Thyroid gland (tissue), 4 donors: Measurements from ENCODE around the gene PALM. TPM values are rescaled to one million over a fixed set of nuclear protein-coding genes. Genes with fewer than 3 reads are reported as not detected.

Experiments
- DNase-seq, 2 donors: peaks; one replicate each; pipeline ENCODE4 v3.0.0-alpha.2; 2019
- H3K27ac ChIP-seq, 3 donors: fragments of 200-600 bp; sonication (generic); 1 replicate in 2 of 3; 2 replicates in 1 of 3; pipeline ENCODE4 v1.5.1; 2016 to 2019; ENCODE audit warnings: mild to moderate bottlenecking in 1 of 3, moderate library complexity in 1 of 3
- H3K27me3 ChIP-seq: fragments of 200-600 bp; sonication (generic); one replicate; pipeline ENCODE4 v1.5.1; 2019
- H3K36me3 ChIP-seq, 2 donors: fragments of 200-600 bp; sonication (generic); one replicate each; pipeline ENCODE4 v1.5.1; 2016 to 2019
- H3K4me1 ChIP-seq, 2 donors: fragments of 200-600 bp; sonication (generic); one replicate each; pipeline ENCODE4 v1.5.1; 2017 to 2019
- H3K4me3 ChIP-seq, 3 donors: fragments of 200-600 bp; sonication (generic); replicated peaks in 1 of 3; 1 replicate in 2 of 3; 2 replicates in 1 of 3; pipeline ENCODE4 v1.5.1; 2016; ENCODE audit warnings: mild to moderate bottlenecking in 1 of 3
- H3K9me3 ChIP-seq: fragments of 200-600 bp; sonication (generic); one replicate; pipeline ENCODE4 v1.5.1; 2017
- POLR2A ChIP-seq, 2 donors: fragments of 450-650 bp; IDR thresholded peaks; one replicate each; pipeline ENCODE4 v1.6.1; 2017; ENCODE audit warnings: antibody characterized with exemption in 2 of 2, mild to moderate bottlenecking in 2 of 2, moderate library complexity in 1 of 2
- WGBS, 2 donors: methylation state at CpG; one replicate each; pipeline ENCODE4 v1.1.5; 2017; 5-methylcytosine and 5-hydroxymethylcytosine counted together
- intact Hi-C: fragments of 100-400 bp; cut with DNase I; formaldehyde crosslinking; loops from one replicate; pipeline ENCODE4 v1.15.1; 2023
- total RNA-seq, 4 donors: library from RNA; depleted of rRNA; stranded (reverse); fragments of >200 nt; gene quantifications; one replicate each; pipeline ENCODE4 v1.2.3, GENCODE V29; 2016
- TF ChIP-seq, protein P1 (sequence below), 6 experiments: fragments of 200-600 bp in 3 of 6; fragments of 450-650 bp in 3 of 6; sonication (generic) in 3 of 6; IDR thresholded peaks; one replicate each; pipeline ENCODE4 v1.5.1; 2016 to 2019; ENCODE audit warnings: antibody characterized with exemption in 6 of 6, mild to moderate bottlenecking in 2 of 6, inconsistent platforms in 1 of 6, moderate library complexity in 1 of 6

PALM gene
- total RNA-seq, 4 donors from 2014 or later: 18.9 to 45.5 (median 27.7) TPM

DNA sequence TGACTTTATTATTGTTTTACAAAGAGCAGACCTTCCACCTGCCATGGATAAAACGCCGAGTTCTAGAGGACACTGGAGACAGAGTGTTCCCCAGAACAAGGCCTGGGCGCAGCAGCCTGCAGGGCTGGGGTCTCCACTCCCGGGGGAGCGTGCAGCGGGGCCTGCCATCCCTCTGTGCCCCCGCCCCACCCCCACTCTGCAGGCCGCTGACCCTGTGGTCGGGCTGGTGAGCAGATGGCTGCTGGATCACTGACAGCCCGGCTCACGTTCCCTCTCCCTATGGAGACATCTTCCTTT lies 79.9 kb downstream of the PALM start:
- H3K27me3 ChIP-seq: no peaks in the 10 kb centered on the region
- no peak for DNase-seq
- 63% methylated on average over 11 of the region's 11 CpGs for WGBS, 2 donors
- no peaks in the 10 kb centered on the region for H3K36me3 ChIP-seq
- H3K9me3 ChIP-seq: no peaks in the 10 kb centered on the region
- peak overlapping the region in 2 of 3 donors; percentile 56 to 74 for H3K27ac ChIP-seq
- no peak overlapping the region for H3K4me3 ChIP-seq
- intact Hi-C loops: no loop called here
- peaks cover 13 to 48% of the 10 kb centered on the region in 2 donors for H3K4me1 ChIP-seq
- TF ChIP-seq POLR2A (IDR thresholded peaks at IDR 0.05): no peak
- TF ChIP-seq, protein P1, sequence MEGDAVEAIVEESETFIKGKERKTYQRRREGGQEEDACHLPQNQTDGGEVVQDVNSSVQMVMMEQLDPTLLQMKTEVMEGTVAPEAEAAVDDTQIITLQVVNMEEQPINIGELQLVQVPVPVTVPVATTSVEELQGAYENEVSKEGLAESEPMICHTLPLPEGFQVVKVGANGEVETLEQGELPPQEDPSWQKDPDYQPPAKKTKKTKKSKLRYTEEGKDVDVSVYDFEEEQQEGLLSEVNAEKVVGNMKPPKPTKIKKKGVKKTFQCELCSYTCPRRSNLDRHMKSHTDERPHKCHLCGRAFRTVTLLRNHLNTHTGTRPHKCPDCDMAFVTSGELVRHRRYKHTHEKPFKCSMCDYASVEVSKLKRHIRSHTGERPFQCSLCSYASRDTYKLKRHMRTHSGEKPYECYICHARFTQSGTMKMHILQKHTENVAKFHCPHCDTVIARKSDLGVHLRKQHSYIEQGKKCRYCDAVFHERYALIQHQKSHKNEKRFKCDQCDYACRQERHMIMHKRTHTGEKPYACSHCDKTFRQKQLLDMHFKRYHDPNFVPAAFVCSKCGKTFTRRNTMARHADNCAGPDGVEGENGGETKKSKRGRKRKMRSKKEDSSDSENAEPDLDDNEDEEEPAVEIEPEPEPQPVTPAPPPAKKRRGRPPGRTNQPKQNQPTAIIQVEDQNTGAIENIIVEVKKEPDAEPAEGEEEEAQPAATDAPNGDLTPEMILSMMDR (IDR thresholded peaks at IDR 0.05): no peak

DNA sequence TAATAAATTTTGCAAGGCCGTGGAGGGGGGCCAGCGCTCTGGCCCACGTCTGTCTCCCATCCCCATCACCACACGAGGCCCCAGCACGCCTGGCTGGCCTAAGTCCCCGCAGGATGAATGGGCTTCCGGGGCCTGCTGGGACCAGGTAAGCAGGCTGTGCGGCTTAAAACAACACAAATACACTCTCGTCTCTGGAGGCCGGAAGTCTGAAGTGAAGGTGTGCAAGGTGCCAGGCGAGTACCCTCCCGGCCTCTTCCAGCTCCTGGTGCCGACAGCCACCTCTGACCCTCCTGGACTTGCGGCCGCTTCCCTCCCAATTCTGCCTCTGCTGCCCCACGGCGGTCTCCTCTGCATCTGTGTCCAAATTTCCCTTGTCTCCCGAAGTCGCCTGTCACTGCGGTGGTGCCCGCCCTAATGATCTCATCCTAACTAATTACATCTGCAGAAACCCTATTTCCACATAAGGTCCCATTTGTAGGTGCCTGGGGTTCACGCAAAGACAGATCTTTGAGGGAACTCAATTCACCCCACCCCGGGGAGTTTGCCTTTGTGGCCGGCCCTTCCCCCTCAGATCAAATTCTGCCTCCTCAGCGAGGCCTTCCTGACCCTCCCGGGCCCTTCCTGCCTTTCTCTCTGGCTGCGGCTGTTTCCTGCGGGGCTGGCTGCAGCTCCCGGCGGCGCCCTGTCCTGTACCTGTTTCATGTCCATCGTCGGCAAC lies 80.4 kb downstream of the PALM start:
- TF ChIP-seq, protein P1 (IDR thresholded peaks at IDR 0.05): no peak
- no peak for TF ChIP-seq POLR2A (IDR thresholded peaks at IDR 0.05)
- Histone ChIP-seq H3K4me3 (no peak overlapping the region), H3K9me3 (no peaks in the 10 kb centered on the region), H3K27ac (peak overlapping the region; percentile 56 to 74 (median 61)), H3K27me3 (no peaks in the 10 kb centered on the region), H3K36me3 (no peaks in the 10 kb centered on the region), H3K4me1 (peaks cover 8 to 43% of the 10 kb centered on the region in 2 donors)
- intact Hi-C loops: no loop called here
- peak; percentile 53 to 68 for DNase-seq
- WGBS, 2 donors: 37 to 42% methylated on average over 33 of the region's 33 CpGs

DNA sequence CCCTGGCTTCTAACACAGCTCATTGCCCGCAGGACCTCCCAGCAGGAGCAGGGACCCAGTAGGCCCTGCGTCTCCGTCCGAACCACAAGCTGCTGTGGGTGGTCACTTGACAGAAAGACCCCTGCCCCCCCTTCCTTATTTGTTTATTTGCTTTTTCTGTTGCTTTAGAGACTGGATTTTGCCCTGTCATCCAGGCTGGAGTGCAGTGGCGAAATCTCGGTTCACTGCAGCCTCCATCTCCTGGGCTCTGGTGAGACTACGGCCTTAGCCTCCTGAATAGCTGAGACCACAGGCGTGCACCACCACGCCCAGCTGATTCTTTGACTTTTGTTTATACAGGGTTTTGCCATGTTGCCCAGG lies 80.9 kb downstream of the PALM start:
- H3K4me3 ChIP-seq: no peak overlapping the region
- H3K4me1 ChIP-seq: peaks cover 5 to 37% of the 10 kb centered on the region in 2 donors
- H3K9me3 ChIP-seq: no peaks in the 10 kb centered on the region
- no peak for TF ChIP-seq POLR2A (IDR thresholded peaks at IDR 0.05)
- TF ChIP-seq, protein P1 (IDR thresholded peaks at IDR 0.05): no peak
- H3K27ac ChIP-seq: peak overlapping the region in 2 of 3 donors; percentile 56 to 74
- no peaks in the 10 kb centered on the region for H3K36me3 ChIP-seq
- 83 to 91% methylated on average over 9 of the region's 9 CpGs for WGBS, 2 donors
- intact Hi-C loops: no loop called here
- no peaks in the 10 kb centered on the region for H3K27me3 ChIP-seq
- no peak for DNase-seq

DNA sequence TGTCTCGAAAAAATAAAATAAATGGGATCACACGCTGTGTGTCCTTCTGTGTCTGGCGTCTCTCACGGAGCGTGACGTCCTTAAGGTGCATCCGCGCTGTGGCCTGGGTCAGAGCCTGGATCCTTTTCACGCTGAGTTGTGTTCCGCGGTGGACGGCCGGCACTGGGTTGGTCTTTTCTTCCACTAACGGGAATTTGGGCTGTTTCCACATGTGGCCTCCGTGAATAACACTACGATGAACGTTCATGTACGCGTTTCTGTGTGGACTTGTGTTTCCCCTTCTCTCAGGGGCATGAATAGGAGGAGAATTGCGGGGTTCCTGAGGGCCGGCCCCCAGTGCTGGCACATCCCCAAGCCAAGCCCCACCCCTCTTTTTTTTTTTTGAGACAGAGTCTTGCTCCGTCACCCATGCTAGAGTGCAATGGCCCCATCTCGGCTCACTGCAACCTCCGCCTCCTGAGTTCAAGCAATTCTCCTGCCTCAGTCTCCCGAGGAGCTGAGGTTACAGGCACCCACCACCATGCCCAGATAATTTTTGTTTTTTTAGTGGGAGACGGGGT lies 82.4 kb downstream of the PALM start:
- Histone ChIP-seq H3K4me3 (no peak overlapping the region), H3K9me3 (no peaks in the 10 kb centered on the region), H3K36me3 (no peaks in the 10 kb centered on the region), H3K27ac (no peak overlapping the region), H3K27me3 (no peaks in the 10 kb centered on the region), H3K4me1 (peaks cover 7 to 41% of the 10 kb centered on the region in 2 donors)
- TF ChIP-seq, protein P1 (IDR thresholded peaks at IDR 0.05): no peak
- no peak for TF ChIP-seq POLR2A (IDR thresholded peaks at IDR 0.05)
- intact Hi-C loops: no loop called here
- DNase-seq: no peak
- 73 to 81% methylated on average over 26 of the region's 26 CpGs for WGBS, 2 donors

DNA sequence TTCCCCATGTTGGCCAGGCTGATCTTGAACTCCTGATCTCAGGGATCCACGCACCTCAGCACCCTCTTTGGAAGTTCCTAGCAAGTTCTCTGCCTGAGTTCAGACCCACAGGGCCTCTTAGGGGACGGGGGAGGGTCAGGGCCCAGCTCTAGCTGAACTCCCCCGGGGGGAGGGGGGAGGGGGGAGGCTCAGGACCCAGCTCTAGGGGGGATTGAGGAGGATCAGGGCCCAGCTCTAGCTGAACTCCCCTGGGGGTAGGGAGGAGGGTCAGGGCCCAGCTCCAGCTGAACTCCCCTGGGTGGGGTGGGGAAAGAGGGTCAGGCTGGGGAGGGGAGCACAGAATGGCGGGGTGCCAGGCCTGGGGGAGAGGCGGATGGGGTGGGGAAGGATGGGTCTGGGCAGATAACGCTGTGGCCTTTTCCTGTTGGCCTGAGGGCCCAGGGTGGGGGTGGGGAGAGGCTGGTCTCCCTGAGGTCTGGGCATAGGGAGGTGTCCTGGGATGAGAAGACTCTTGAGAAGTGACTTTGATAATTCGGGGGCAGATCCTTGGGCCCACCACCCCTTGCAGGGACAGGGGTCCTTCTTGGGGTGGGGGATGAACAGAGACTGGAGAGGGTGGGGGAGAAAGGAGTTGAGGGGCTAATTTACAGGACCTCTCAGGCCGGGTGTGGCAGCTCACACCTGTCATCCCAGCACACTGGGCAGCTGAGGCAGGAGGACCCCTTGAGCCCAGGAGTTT lies 83.0 kb downstream of the PALM start:
- Histone ChIP-seq H3K36me3 (no peaks in the 10 kb centered on the region), H3K27me3 (no peaks in the 10 kb centered on the region), H3K27ac (peak overlapping the region in 2 of 3 donors; percentile 32 to 45), H3K4me3 (no peak overlapping the region), H3K9me3 (no peaks in the 10 kb centered on the region), H3K4me1 (peaks cover 11 to 44% of the 10 kb centered on the region in 2 donors)
- WGBS, 2 donors: 62 to 78% methylated on average over 5 to 6 of the region's 8 CpGs
- intact Hi-C loops: no loop called here
- DNase-seq: no peak
- no peak for TF ChIP-seq POLR2A (IDR thresholded peaks at IDR 0.05)
- TF ChIP-seq, protein P1 (IDR thresholded peaks at IDR 0.05): no peak
